ENCODE results near the gene KLHL22.

DNA sequence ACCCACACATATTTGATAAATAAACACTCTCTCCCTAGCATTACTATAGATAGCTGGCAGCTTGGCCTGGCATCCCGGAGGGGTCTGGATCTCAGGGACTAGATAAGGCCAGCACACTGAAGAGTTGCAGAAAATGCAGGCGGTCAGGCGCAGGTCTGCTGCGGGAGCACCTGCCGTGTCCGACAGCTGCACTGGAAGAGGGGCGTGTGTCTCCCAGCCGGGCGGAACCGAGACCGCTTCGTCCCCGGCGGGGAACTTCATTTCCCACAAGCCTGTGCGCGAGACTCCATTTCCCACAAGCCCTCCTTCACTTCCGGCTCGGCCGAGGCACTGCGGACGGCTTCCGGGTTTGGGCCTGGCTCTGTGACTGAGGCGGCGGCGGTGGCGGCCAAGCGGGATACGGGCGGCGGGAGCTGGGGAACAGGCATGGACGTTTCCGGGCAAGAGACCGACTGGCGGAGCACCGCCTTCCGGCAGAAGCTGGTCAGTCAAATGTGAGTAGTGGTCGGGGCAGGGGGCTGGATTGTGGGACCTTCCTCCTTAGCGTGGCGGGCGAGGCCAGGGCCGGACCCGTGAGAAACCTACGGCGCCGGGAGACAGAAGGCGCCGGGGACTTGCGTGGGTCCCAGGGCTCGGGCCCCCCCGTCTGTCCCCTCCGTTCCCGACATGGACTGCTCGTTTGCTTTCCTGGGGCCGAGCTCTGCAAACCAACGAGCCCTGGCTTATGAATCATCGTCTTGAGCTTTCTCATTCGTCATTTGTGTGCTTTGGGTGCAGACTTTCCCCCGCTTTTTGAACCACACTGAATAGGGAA, 11.9 kb upstream of the KLHL22 start, which contains the start of gene MED15:
- TF ChIP-seq, protein P1, sequence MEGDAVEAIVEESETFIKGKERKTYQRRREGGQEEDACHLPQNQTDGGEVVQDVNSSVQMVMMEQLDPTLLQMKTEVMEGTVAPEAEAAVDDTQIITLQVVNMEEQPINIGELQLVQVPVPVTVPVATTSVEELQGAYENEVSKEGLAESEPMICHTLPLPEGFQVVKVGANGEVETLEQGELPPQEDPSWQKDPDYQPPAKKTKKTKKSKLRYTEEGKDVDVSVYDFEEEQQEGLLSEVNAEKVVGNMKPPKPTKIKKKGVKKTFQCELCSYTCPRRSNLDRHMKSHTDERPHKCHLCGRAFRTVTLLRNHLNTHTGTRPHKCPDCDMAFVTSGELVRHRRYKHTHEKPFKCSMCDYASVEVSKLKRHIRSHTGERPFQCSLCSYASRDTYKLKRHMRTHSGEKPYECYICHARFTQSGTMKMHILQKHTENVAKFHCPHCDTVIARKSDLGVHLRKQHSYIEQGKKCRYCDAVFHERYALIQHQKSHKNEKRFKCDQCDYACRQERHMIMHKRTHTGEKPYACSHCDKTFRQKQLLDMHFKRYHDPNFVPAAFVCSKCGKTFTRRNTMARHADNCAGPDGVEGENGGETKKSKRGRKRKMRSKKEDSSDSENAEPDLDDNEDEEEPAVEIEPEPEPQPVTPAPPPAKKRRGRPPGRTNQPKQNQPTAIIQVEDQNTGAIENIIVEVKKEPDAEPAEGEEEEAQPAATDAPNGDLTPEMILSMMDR (IDR thresholded peaks at IDR 0.05; ENCODE audit: low read length), result no peak
- TF ChIP-seq EZH2 (optimal IDR thresholded peaks at IDR 0.05; ENCODE audit: low read depth, low read length) (no peak), EZH2phosphoT487 (IDR thresholded peaks at IDR 0.05; ENCODE audit: low read length) (no peak)
